ENCODE measurements around the gene TTC39B.
"Not testable (repeated sequence)": the region's sequence is repeated elsewhere in the genome, so short reads cannot be mapped to it uniquely, and the experiment has no call there.

The TTC39B gene

GRCh38 chr9:15268317-15268716, 38.7 kb downstream of the TTC39B start:
- no peak for DNase-seq (ENCODE audit: low spot score)

- no peak for DNase-seq (ENCODE audit: low spot score)
These were observed 42.1 kb downstream of the TTC39B start for GRCh38 chr9:15264918-15265317.

GRCh38 chr9:15262581-15262980, 44.4 kb downstream of the TTC39B start:
- DNase-seq (ENCODE audit: low spot score): no peak

GRCh38 chr9:15256426-15256825, 50.6 kb downstream of the TTC39B start:
- no peak for DNase-seq (ENCODE audit: low spot score)

- no peak for DNase-seq (ENCODE audit: low spot score)
These were observed 53.2 kb downstream of the TTC39B start for GRCh38 chr9:15253786-15254185.

GRCh38 chr9:15253197-15253596, 53.8 kb downstream of the TTC39B start:
- DNase-seq (ENCODE audit: low spot score): no peak

- no peak for DNase-seq (ENCODE audit: low spot score)
These were observed 57.0 kb downstream of the TTC39B start for GRCh38 chr9:15249981-15250380.

- DNase-seq (ENCODE audit: low spot score): no peak
These were observed 57.8 kb downstream of the TTC39B start for GRCh38 chr9:15249042-15249818.

- DNase-seq (ENCODE audit: low spot score): no peak
These were observed 58.4 kb downstream of the TTC39B start for GRCh38 chr9:15248621-15249020.

GRCh38 chr9:15248081-15248480, 58.9 kb downstream of the TTC39B start:
- DNase-seq (ENCODE audit: low spot score): no peak

- DNase-seq (ENCODE audit: low spot score): no peak
These were observed 60.3 kb downstream of the TTC39B start for GRCh38 chr9:15246708-15247107.

- DNase-seq (ENCODE audit: low spot score): no peak
These were observed 60.8 kb downstream of the TTC39B start for GRCh38 chr9:15246243-15246642.

- DNase-seq (ENCODE audit: low spot score): no peak
These were observed 63.0 kb downstream of the TTC39B start for GRCh38 chr9:15244001-15244441.

- DNase-seq (ENCODE audit: low spot score): no peak
These were observed 63.9 kb downstream of the TTC39B start for GRCh38 chr9:15243081-15243480.

- no peak for DNase-seq (ENCODE audit: low spot score)
These were observed 66.1 kb downstream of the TTC39B start for GRCh38 chr9:15240927-15241326.

GRCh38 chr9:15239816-15240215, 67.2 kb downstream of the TTC39B start:
- DNase-seq (ENCODE audit: low spot score): no peak

- no peak for DNase-seq (ENCODE audit: low spot score)
These were observed 68.4 kb downstream of the TTC39B start for GRCh38 chr9:15238646-15239045.

- DNase-seq (ENCODE audit: low spot score): no peak
These were observed 71.4 kb downstream of the TTC39B start for GRCh38 chr9:15235658-15236057.

GRCh38 chr9:15233941-15234490, 73.0 kb downstream of the TTC39B start:
- DNase-seq (ENCODE audit: low spot score): not testable (repeated sequence)

- not testable (repeated sequence) for DNase-seq (ENCODE audit: low spot score)
These were observed 74.2 kb downstream of the TTC39B start for GRCh38 chr9:15232706-15233280.

- peak; percentile 23 for DNase-seq (ENCODE audit: low spot score)
These were observed 75.0 kb downstream of the TTC39B start for GRCh38 chr9:15231788-15232635.

- no peak for DNase-seq (ENCODE audit: low spot score)
These were observed 77.6 kb downstream of the TTC39B start for GRCh38 chr9:15229409-15229808.

- no peak for DNase-seq (ENCODE audit: low spot score)
These were observed 79.5 kb downstream of the TTC39B start for GRCh38 chr9:15227491-15227890.

Measured in HuH-7 (cell line).